CD4-positive, alpha-beta T cell treated with Interleukin-15 for 1 hour (primary cell): ENCODE results near the gene LNX1.
"Not testable (repeated sequence)": the region's sequence is repeated elsewhere in the genome, so short reads cannot be mapped to it uniquely, and the experiment has no call there.

Source experiments
- DNase-seq: peaks from one replicate; pipeline ENCODE4 v3.0.0-alpha.2; 2020

Gene LNX1

GRCh38 chr4:53455766-53456165 lies 135.5 kb downstream of the LNX1 start:
- no peak for DNase-seq

GRCh38 chr4:53453385-53453784 lies 137.9 kb downstream of the LNX1 start:
- DNase-seq: no peak

GRCh38 chr4:53450773-53451172 lies 140.5 kb downstream of the LNX1 start:
- DNase-seq: no peak

GRCh38 chr4:53444954-53445353 lies 146.3 kb downstream of the LNX1 start:
- DNase-seq: no peak

- no peak for DNase-seq
Observed at GRCh38 chr4:53441564-53441963, 149.7 kb downstream of the LNX1 start.

- DNase-seq: no peak
Observed at GRCh38 chr4:53436251-53436650, 155.0 kb downstream of the LNX1 start.

- DNase-seq: no peak
Observed at GRCh38 chr4:53432528-53433424, 158.5 kb downstream of the LNX1 start.

GRCh38 chr4:53431052-53431451 lies 160.2 kb downstream of the LNX1 start:
- DNase-seq: no peak

- DNase-seq: no peak
Observed at GRCh38 chr4:53427366-53427765, 163.9 kb downstream of the LNX1 start.

- DNase-seq: no peak
Observed at GRCh38 chr4:53424280-53424679, 167.0 kb downstream of the LNX1 start.

GRCh38 chr4:53422367-53422766 lies 168.9 kb downstream of the LNX1 start:
- no peak for DNase-seq

GRCh38 chr4:53421791-53422190 lies 169.5 kb downstream of the LNX1 start:
- DNase-seq: no peak

GRCh38 chr4:53419208-53419607 lies 172.1 kb downstream of the LNX1 start:
- no peak for DNase-seq

- not testable (repeated sequence) for DNase-seq
Observed at GRCh38 chr4:53409479-53409878, 181.8 kb downstream of the LNX1 start.
